ENCODE measurements around the gene GAPDH. TPM values are rescaled to one million over a fixed set of nuclear protein-coding genes. Genes with fewer than 3 reads are reported as not detected.
"Not testable (repeated sequence)": the region's sequence is repeated elsewhere in the genome, so short reads cannot be mapped to it uniquely, and the experiment has no call there.

Gene GAPDH
- total RNA-seq, 3 donors from 2014 or later: 1,543 to 3,034 (median 2,070) TPM

DNA sequence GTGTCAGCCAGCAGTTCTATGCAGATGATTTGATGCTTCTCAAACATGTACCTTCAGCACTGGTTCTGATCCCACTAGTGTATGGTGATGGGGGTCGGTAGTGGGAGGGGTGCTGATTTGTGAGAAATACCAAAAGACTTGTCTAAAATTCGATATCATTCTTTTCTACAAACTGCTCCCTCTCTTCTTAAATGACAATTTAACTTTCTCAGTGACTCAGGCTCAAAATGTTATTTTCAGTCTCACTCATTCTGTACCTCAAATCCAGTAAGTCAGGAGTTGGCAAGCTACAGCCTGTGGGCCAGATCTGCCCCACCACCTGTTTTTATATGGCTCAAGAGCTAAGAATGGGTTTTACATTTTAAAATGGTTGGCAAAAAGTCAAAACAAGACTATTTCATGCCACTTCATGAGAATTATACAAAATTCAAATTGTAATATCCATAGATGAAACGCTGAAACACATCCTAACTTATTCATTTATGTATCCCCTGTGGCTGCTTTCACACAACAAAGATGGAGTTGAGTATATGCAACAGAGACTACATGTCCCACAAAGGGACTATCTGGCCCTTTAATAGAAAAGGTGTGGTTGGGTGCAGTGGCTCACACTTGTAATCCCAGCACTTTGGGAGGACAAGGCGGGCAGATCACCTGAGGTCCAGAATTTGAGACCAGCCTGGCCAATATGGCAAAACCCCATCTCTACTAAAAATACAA is 40.4 kb downstream of the GAPDH start:
- peaks cover 14% of the 10 kb centered on the region for H3K36me3 ChIP-seq (ENCODE audit: low read depth)
- H3K4me3 ChIP-seq: no peak overlapping the region
- H3K9me3 ChIP-seq: no peaks in the 10 kb centered on the region
- ATAC-seq: no peak
- DNase-seq: no peak
- intact Hi-C loops (cut with DNase I, micrococcal nuclease): no loop called here
- TF ChIP-seq, protein P1, sequence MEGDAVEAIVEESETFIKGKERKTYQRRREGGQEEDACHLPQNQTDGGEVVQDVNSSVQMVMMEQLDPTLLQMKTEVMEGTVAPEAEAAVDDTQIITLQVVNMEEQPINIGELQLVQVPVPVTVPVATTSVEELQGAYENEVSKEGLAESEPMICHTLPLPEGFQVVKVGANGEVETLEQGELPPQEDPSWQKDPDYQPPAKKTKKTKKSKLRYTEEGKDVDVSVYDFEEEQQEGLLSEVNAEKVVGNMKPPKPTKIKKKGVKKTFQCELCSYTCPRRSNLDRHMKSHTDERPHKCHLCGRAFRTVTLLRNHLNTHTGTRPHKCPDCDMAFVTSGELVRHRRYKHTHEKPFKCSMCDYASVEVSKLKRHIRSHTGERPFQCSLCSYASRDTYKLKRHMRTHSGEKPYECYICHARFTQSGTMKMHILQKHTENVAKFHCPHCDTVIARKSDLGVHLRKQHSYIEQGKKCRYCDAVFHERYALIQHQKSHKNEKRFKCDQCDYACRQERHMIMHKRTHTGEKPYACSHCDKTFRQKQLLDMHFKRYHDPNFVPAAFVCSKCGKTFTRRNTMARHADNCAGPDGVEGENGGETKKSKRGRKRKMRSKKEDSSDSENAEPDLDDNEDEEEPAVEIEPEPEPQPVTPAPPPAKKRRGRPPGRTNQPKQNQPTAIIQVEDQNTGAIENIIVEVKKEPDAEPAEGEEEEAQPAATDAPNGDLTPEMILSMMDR (IDR thresholded peaks at IDR 0.05): no peak
- H3K4me1 ChIP-seq (ENCODE audit: low read depth): peaks cover 1% of the 10 kb centered on the region

DNA sequence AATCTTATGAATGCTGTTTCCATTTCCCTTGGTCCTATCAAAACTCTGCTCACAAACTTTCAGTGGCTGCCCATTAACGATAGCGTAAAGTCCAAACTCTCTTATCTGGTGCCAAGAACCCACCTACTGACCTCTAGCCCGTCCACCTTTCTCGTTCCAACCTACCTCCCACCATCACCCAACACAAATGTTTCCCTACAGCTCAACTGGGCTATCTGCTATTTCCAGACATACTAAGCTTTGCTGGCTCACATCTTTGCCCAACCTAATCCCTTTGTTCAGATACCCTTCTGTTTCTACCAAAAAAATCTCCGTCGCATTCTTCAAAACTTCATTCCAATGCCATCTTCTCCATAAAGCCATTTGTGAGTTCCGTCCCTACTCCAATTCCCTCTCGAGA is 41.3 kb downstream of the GAPDH start:
- intact Hi-C loops (cut with DNase I, micrococcal nuclease): no loop called here
- Histone ChIP-seq H3K4me1 (ENCODE audit: low read depth) (no peaks in the 10 kb centered on the region), H3K36me3 (ENCODE audit: low read depth) (peaks cover 15% of the 10 kb centered on the region), H3K4me3 (no peak overlapping the region), H3K9me3 (no peaks in the 10 kb centered on the region)
- DNase-seq (no peak), ATAC-seq (no peak)
- TF ChIP-seq, protein P1 (IDR thresholded peaks at IDR 0.05): no peak

DNA sequence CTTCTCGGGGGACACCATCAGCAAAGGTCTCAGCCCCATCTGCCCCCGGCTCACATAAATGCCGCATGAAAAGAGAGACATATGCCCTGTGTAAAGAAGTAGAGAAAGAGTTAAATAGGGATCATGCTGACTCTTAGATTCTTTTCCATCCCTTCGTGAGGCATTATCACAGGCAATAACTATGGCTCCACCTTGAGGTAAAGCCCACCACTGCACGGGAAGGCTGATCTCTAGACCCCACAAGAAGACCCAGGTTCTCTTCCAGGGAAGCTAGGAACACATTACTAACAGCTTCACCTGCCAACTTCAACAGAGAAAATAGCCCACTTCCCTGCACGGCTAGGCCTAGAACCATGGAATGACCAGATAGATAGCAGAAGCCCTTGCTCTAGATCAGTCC is 47.9 kb downstream of the GAPDH start:
- ATAC-seq: no peak
- Histone ChIP-seq H3K9me3 (no peaks in the 10 kb centered on the region), H3K4me3 (no peak overlapping the region), H3K4me1 (ENCODE audit: low read depth) (no peaks in the 10 kb centered on the region), H3K36me3 (ENCODE audit: low read depth) (peaks cover 27% of the 10 kb centered on the region)
- intact Hi-C loops (cut with DNase I, micrococcal nuclease): no loop called here
- DNase-seq: no peak
- TF ChIP-seq, protein P1 (IDR thresholded peaks at IDR 0.05): no peak

DNA sequence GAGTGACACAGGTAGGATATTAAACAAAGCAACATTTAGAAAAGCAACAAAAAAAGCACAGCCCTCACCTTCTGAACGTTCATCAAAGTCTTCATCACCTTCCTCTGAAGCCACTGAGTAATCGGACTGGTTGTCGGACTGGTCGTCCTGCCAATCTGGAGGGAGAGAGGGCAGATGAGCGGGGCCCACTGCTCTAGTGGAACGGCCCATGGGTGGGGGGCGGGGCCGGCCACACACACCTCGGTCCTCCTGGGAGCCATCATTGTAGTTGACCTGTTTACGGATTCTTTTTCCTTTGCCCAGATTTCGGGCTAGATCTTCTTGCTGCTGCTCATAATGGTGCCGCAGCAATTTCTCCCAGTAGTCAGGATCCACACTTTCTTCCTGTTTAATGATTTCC is 48.6 kb downstream of the GAPDH start:
- no peak for DNase-seq
- no peak for ATAC-seq
- Histone ChIP-seq H3K4me3 (no peak overlapping the region), H3K4me1 (ENCODE audit: low read depth) (no peaks in the 10 kb centered on the region), H3K36me3 (ENCODE audit: low read depth) (peaks cover 35% of the 10 kb centered on the region), H3K9me3 (no peaks in the 10 kb centered on the region)
- intact Hi-C loops (cut with DNase I, micrococcal nuclease): no loop called here
- TF ChIP-seq, protein P1 (IDR thresholded peaks at IDR 0.05): no peak

DNA sequence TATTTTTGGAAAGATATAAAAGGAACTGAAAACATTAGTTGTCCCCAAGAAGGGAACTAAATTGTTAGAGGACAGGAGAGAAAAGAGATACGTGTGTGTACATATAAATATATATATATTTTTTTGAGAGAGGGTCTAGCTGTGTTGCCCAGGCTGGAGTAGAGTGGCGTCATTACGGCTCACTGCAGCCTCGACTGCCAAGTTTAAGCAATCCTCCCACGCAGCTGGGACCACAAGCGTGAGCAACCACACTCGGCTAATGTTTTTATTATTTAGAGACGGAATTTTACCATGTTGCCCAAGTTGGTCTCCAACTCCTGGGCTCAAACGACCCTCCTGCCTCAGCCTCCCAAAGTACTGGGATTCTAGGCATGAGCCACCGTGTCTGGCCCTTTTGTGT is 50.0 kb downstream of the GAPDH start:
- Histone ChIP-seq H3K4me3 (no peak overlapping the region), H3K4me1 (ENCODE audit: low read depth) (no peaks in the 10 kb centered on the region), H3K36me3 (ENCODE audit: low read depth) (peaks cover 42% of the 10 kb centered on the region), H3K9me3 (no peaks in the 10 kb centered on the region)
- TF ChIP-seq, protein P1 (IDR thresholded peaks at IDR 0.05): no peak
- DNase-seq (no peak), ATAC-seq (no peak)
- intact Hi-C loops (cut with DNase I, micrococcal nuclease): no loop called here

DNA sequence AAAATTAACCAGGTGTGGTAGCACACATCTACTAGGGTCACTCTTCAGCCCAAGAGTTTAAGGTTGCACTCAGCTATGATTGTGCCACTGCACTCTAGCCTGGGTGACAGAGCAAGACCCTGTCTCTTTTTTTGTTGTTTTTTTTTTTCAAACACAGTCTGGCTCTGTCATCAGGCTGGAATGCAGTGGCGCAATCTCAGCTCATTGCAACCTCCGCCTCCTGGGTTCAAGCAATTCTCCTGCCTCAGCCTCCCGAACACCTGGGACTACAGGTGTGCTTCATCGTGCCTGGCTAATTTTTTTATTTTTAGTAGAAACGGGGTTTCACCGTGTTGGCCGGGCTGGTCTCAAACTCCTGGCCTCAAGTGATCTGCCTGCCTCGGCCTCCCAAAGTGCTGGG is 52.3 kb downstream of the GAPDH start:
- H3K9me3 ChIP-seq; intact Hi-C loops (cut with DNase I, micrococcal nuclease); ATAC-seq; DNase-seq; H3K4me3 ChIP-seq; H3K4me1 ChIP-seq (ENCODE audit: low read depth): not testable (repeated sequence)
- H3K36me3 ChIP-seq (ENCODE audit: low read depth): peaks cover 41% of the 10 kb centered on the region

Other genes with a start within 250 kb of the GAPDH start
- gene PLEKHG6, start 223.8 kb upstream of the GAPDH start, total RNA-seq: 100 to 1,000 TPM in 2 of 3 donors, 10 to 100 TPM in 1; 90.4 to 190 (median 128) TPM
- 100 to 1,000 TPM; 166 to 237 (median 211) TPM for gene TNFRSF1A, start 192.4 kb upstream of the GAPDH start, total RNA-seq
- 100 to 1,000 TPM; 130 to 402 (median 386) TPM for gene SCNN1A, start 159.0 kb upstream of the GAPDH start, total RNA-seq
- 100 to 1,000 TPM; 114 to 142 (median 135) TPM for gene LTBR, start 150.4 kb upstream of the GAPDH start, total RNA-seq
- 1 to 10 TPM; 1.8 to 5.3 (median 3.9) TPM for gene CD27, start 89.6 kb upstream of the GAPDH start, total RNA-seq
- 100 to 1,000 TPM in 1 of 3 donors, 10 to 100 TPM in 2; 40.9 to 107 (median 72.0) TPM for gene TAPBPL, start 82.5 kb upstream of the GAPDH start, total RNA-seq
- 10 to 100 TPM in 1 of 3 donors, 1 to 10 TPM in 2; 3.8 to 18.7 (median 8.6) TPM for gene VAMP1, start 63.8 kb upstream of the GAPDH start, total RNA-seq
- gene MRPL51, start 41.3 kb upstream of the GAPDH start, total RNA-seq: 100 to 1,000 TPM; 119 to 143 (median 136) TPM
- gene NCAPD2, start 40.4 kb upstream of the GAPDH start, total RNA-seq: 10 to 100 TPM; 25.5 to 47.0 (median 26.0) TPM
- 10 to 100 TPM in 1 of 3 donors, 1 to 10 TPM in 2; 3.6 to 22.4 (median 8.2) TPM for gene IFFO1, start 21.5 kb downstream of the GAPDH start, total RNA-seq
- 10 to 100 TPM; 26.1 to 32.4 (median 26.6) TPM for gene NOP2, start 33.8 kb downstream of the GAPDH start, total RNA-seq
- 100 to 1,000 TPM; 127 to 243 (median 149) TPM for gene CHD4, start 72.9 kb downstream of the GAPDH start, total RNA-seq
- gene LPAR5, start 101.4 kb downstream of the GAPDH start, total RNA-seq: 10 to 100 TPM; 12.0 to 30.5 (median 22.7) TPM
- gene ACRBP, start 112.9 kb downstream of the GAPDH start, total RNA-seq: 1 to 10 TPM; 1.4 to 3.0 (median 2.2) TPM
- gene ING4, start 128.6 kb downstream of the GAPDH start, total RNA-seq: 10 to 100 TPM; 28.9 to 46.9 (median 45.9) TPM
- gene ZNF384, start 154.9 kb downstream of the GAPDH start, total RNA-seq: 10 to 100 TPM; 54.5 to 67.8 (median 64.3) TPM
- 1 to 10 TPM in 1 of 3 donors, under 1 TPM in 1, not detected in 1; 0.53 to 2.9 TPM for gene PIANP, start 166.3 kb downstream of the GAPDH start, total RNA-seq
- gene COPS7A, start 189.5 kb downstream of the GAPDH start, total RNA-seq: 10 to 100 TPM; 32.8 to 47.2 (median 39.2) TPM
- gene MLF2, start 218.6 kb downstream of the GAPDH start, total RNA-seq: 100 to 1,000 TPM; 136 to 177 (median 149) TPM
- 100 to 1,000 TPM; 116 to 549 (median 122) TPM for gene PTMS, start 231.8 kb downstream of the GAPDH start, total RNA-seq
- gene LAG3, start 238.0 kb downstream of the GAPDH start, total RNA-seq: 1 to 10 TPM; 1.8 to 4.7 (median 2.1) TPM

All from mucosa of descending colon (tissue), 3 donors.